HL-60 (cell line): Measurements from ENCODE around the gene ZNF697.

Source experiments
- GABPA ChIP-seq: IDR thresholded peaks from 2 replicates; pipeline ENCODE4 v1.6.1; 2012; ENCODE audit warnings: low read depth
- POLR2AphosphoS5 ChIP-seq: IDR thresholded peaks from 2 replicates; pipeline ENCODE4 v1.6.1; 2012; ENCODE audit warnings: low read depth
- SPI1 ChIP-seq: IDR thresholded peaks from 2 replicates; pipeline ENCODE4 v1.6.1; 2012; ENCODE audit warnings: low read depth, mild to moderate bottlenecking, borderline replicate concordance
- TF ChIP-seq, protein P1 (sequence below): IDR thresholded peaks from one replicate; pipeline ENCODE4 v1.5.1; 2011; ENCODE audit warnings: low read length, control low read depth, inconsistent platforms; ENCODE audit not compliant: insufficient read depth
- TF ChIP-seq, protein P2 (sequence below): IDR thresholded peaks from 2 replicates; pipeline ENCODE4 v1.6.1; 2012; ENCODE audit warnings: low read depth; ENCODE audit not compliant: insufficient replicate concordance

DNA sequence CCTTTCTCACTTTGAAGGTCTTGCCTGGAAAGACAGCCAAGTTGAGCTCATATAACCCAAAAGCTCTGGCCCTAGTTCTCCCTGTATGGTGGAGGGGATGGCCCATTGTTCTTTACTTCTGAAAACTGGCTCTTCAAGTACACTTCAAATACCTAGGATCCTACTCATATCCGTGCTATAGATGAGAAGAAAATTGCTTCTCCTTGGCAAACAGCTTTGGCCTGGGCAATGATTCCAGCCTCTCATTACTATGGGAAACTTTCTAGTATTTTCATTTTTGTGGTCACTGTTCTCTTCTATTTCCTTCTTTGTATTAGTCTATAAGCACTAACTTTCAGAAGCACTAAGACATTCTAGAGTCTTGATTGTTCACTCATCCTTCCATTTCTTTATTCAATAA lies 53.7 kb downstream of the ZNF697 start:
- TF ChIP-seq, protein P1, sequence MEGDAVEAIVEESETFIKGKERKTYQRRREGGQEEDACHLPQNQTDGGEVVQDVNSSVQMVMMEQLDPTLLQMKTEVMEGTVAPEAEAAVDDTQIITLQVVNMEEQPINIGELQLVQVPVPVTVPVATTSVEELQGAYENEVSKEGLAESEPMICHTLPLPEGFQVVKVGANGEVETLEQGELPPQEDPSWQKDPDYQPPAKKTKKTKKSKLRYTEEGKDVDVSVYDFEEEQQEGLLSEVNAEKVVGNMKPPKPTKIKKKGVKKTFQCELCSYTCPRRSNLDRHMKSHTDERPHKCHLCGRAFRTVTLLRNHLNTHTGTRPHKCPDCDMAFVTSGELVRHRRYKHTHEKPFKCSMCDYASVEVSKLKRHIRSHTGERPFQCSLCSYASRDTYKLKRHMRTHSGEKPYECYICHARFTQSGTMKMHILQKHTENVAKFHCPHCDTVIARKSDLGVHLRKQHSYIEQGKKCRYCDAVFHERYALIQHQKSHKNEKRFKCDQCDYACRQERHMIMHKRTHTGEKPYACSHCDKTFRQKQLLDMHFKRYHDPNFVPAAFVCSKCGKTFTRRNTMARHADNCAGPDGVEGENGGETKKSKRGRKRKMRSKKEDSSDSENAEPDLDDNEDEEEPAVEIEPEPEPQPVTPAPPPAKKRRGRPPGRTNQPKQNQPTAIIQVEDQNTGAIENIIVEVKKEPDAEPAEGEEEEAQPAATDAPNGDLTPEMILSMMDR: no peak
- TF ChIP-seq, protein P2, sequence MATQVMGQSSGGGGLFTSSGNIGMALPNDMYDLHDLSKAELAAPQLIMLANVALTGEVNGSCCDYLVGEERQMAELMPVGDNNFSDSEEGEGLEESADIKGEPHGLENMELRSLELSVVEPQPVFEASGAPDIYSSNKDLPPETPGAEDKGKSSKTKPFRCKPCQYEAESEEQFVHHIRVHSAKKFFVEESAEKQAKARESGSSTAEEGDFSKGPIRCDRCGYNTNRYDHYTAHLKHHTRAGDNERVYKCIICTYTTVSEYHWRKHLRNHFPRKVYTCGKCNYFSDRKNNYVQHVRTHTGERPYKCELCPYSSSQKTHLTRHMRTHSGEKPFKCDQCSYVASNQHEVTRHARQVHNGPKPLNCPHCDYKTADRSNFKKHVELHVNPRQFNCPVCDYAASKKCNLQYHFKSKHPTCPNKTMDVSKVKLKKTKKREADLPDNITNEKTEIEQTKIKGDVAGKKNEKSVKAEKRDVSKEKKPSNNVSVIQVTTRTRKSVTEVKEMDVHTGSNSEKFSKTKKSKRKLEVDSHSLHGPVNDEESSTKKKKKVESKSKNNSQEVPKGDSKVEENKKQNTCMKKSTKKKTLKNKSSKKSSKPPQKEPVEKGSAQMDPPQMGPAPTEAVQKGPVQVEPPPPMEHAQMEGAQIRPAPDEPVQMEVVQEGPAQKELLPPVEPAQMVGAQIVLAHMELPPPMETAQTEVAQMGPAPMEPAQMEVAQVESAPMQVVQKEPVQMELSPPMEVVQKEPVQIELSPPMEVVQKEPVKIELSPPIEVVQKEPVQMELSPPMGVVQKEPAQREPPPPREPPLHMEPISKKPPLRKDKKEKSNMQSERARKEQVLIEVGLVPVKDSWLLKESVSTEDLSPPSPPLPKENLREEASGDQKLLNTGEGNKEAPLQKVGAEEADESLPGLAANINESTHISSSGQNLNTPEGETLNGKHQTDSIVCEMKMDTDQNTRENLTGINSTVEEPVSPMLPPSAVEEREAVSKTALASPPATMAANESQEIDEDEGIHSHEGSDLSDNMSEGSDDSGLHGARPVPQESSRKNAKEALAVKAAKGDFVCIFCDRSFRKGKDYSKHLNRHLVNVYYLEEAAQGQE: no peak
- TF ChIP-seq POLR2AphosphoS5 (no peak), GABPA (no peak), SPI1 (no peak)
